Measurements from ENCODE around the gene SLC36A1. TPM values are rescaled to one million over a fixed set of nuclear protein-coding genes. Genes with fewer than 3 reads are reported as not detected.
A peak's percentile ranks its signal among the peaks of the same experiment; 100 is the strongest.

Gene SLC36A1
- polyA plus RNA-seq (2011; rRNA removed) (21.2 and 26.0 TPM in 2 replicates), polyA minus RNA-seq (2011; rRNA and poly(A)+ RNA removed) (26.5 and 44.2 TPM in 2 replicates)

GRCh38 chr5:151447174-151448037, at the start of gene SLC36A1:
Gene SLC36A1 (plus strand): TSS chr5:151447603. CDS start chr5:151458793, 11,190 bp downstream.
- DNase-seq (ENCODE audit: low read depth), result peak; percentile 33
- H3K4me3 ChIP-seq (ENCODE audit: low read depth, low read length), result peak within 1 kb of the TSS; percentile 85
- no peaks in the 10 kb centered on the region for H3K27me3 ChIP-seq (ENCODE audit: control insufficient read depth, insufficient read depth, low read length)
- no peaks in the 10 kb centered on the region for H3K36me3 ChIP-seq (ENCODE audit: control insufficient read depth, insufficient read depth, low read length)
- POLR2A ChIA-PET, result interaction anchor here (0.6 kb wide), 1 partner anchor 205 kb away, joined by 4 read pairs; no protein-coding TSS in a partner anchor
- CTCF ChIA-PET, result interaction anchor here (0.6 to 5.8 kb wide), 34 partner anchors 9 to 660 kb away, joined by 3 to 45 read pairs (median 5); no protein-coding TSS in a partner anchor
- TF ChIP-seq CTCF (IDR thresholded peaks at IDR 0.05; ENCODE audit: insufficient read depth, low read depth, low read length), result peak; percentile 96

DNA sequence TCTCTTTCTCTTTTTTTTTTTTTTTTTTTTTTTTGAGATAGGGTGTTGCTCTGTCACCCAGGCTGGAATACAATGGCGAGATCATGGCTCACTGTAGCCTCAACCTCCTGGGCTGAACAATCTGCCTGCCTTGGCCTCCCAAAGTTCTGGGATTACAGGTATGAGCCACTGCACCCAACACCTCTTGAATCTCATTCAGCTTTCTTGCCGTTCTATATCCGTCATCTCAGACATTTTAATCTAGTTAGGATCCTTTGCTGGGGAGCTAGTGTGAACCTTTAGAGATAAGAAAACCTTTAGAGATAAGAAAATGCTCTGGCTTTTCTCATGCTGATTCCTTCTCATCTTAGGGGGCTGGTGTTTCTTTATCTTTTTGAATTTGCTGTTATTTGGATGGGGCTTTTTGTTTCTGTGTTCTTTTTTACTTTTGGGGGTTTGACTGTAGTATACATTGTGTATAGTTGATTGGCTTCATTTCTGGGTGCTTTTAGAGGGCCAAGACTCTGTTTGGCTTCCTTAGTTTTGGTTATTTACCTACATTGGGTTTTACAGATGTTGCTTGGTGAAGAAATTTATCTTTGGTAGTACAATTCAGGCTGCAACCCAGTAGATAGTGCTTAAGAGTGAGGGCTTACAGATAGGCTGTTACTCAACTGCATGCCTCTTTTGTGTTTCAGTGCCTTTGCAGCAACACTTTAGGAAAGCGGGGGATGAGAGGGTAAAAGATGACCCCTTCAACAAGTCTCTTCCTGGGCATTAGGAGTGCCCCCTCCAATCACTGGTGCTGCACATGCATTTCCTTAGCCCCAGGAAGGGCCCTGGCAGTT, 41.9 kb upstream of the SLC36A1 start:
- Histone ChIP-seq H3K36me3 (ENCODE audit: control insufficient read depth, insufficient read depth, low read length) (no peaks in the 10 kb centered on the region), H3K27me3 (ENCODE audit: control insufficient read depth, insufficient read depth, low read length) (no peaks in the 10 kb centered on the region), H3K4me3 (ENCODE audit: low read depth, low read length) (no peak overlapping the region)
- no peak for TF ChIP-seq CTCF (IDR thresholded peaks at IDR 0.05; ENCODE audit: insufficient read depth, low read depth, low read length)
- ChIA-PET CTCF (interaction anchor here (0.9 to 1.5 kb wide), 2 partner anchors 14 to 115 kb away, joined by 3 read pairs; no protein-coding TSS in a partner anchor), POLR2A (no interaction called here)
- DNase-seq (ENCODE audit: low read depth), result no peak

GRCh38 chr5:151406322-151406947, 41.0 kb upstream of the SLC36A1 start:
- TF ChIP-seq CTCF (IDR thresholded peaks at IDR 0.05; ENCODE audit: insufficient read depth, low read depth, low read length), result peak; percentile 53
- no peak overlapping the region for H3K4me3 ChIP-seq (ENCODE audit: low read depth, low read length)
- no peaks in the 10 kb centered on the region for H3K36me3 ChIP-seq (ENCODE audit: control insufficient read depth, insufficient read depth, low read length)
- CTCF ChIA-PET, result interaction anchor here (0.9 to 1.5 kb wide), 2 partner anchors 13 to 114 kb away, joined by 3 read pairs; no protein-coding TSS in a partner anchor
- DNase-seq (ENCODE audit: low read depth), result no peak
- POLR2A ChIA-PET, result no interaction called here
- H3K27me3 ChIP-seq (ENCODE audit: control insufficient read depth, insufficient read depth, low read length), result no peaks in the 10 kb centered on the region

DNA sequence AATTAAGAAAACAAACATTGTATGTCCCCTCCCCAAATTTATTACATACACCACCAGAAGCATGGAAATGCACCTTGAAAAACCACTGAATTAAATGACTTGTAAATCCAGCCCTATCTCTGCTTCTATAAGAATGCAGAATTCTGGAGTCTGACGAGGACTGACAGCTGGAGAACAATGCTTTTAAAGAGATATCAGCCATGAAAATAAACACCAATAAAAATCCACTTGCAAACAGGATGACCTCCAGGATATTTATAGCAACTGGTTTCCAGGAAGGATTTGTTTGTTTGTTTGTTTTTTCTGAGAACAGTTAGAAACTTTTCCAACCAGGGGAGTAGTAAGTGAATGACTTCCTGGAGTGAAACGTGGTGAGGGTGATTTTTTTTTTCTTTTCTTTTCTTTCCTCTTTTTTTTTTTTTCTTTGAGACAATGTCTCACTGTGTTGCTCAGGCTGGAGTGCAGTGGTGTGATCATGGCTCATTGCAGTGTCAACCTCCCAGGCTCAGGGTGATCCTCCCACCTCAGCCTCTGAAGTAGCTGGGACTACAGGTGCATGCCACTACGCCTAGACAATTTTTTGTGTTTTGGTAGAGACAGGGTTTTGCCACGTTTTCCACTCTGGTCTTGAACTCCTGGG, 38.7 kb upstream of the SLC36A1 start:
- H3K36me3 ChIP-seq (ENCODE audit: control insufficient read depth, insufficient read depth, low read length), result no peaks in the 10 kb centered on the region
- no peak for DNase-seq (ENCODE audit: low read depth)
- CTCF ChIA-PET, result no interaction called here

More for the DNA sequence above, 38.7 kb upstream of the SLC36A1 start:
- no peak for TF ChIP-seq CTCF (IDR thresholded peaks at IDR 0.05; ENCODE audit: insufficient read depth, low read depth, low read length)
- POLR2A ChIA-PET, result no interaction called here
- H3K27me3 ChIP-seq (ENCODE audit: control insufficient read depth, insufficient read depth, low read length), result no peaks in the 10 kb centered on the region; the same call in 1 of the 2 replicates
- H3K4me3 ChIP-seq (ENCODE audit: low read depth, low read length), result no peak overlapping the region
